NT2/D1 (cell line): ENCODE data around the gene LRFN2.

Source experiments
- DNase-seq: peaks from one replicate; pipeline ENCODE4 v3.0.0-alpha.2; 2011; ENCODE audit warnings: low read depth, low spot score
- H3K27me3 ChIP-seq: 2 replicates; pipeline ENCODE4 v1.6.0; 2011; ENCODE audit warnings: mild to moderate bottlenecking; ENCODE audit not compliant: insufficient read length, insufficient read depth
- H3K36me3 ChIP-seq: 2 replicates; pipeline ENCODE4 v1.6.1; 2011; ENCODE audit warnings: mild to moderate bottlenecking, low read length, mixed read lengths; ENCODE audit not compliant: insufficient read depth, insufficient read length
- H3K4me1 ChIP-seq: 2 replicates; pipeline ENCODE4 v1.5.1; 2011; ENCODE audit not compliant: insufficient read depth, insufficient read length
- H3K4me3 ChIP-seq: 2 replicates; pipeline ENCODE4 v1.5.1; 2011; ENCODE audit warnings: low read depth; ENCODE audit not compliant: insufficient read length
- H3K9ac ChIP-seq: 2 replicates; pipeline ENCODE4 v1.6.0; 2011; ENCODE audit warnings: low read depth; ENCODE audit not compliant: insufficient read length
- H3K9me3 ChIP-seq: 2 replicates; pipeline ENCODE4 v1.5.1; 2011; ENCODE audit warnings: mild to moderate bottlenecking, low read length; ENCODE audit not compliant: insufficient read depth
- SUZ12 ChIP-seq: IDR thresholded peaks from 2 replicates; pipeline ENCODE4 v1.6.1; 2011; ENCODE audit not compliant: insufficient read length, insufficient read depth; ENCODE audit errors: extremely low read depth
- YY1 ChIP-seq: IDR thresholded peaks from 2 replicates; pipeline ENCODE4 v1.6.1; 2011; ENCODE audit not compliant: insufficient read length, insufficient read depth
- ZNF274 ChIP-seq: IDR thresholded peaks from 2 replicates; pipeline ENCODE4 v1.6.1; 2011; ENCODE audit warnings: mild to moderate bottlenecking, low read depth, low read length

The LRFN2 gene

DNA sequence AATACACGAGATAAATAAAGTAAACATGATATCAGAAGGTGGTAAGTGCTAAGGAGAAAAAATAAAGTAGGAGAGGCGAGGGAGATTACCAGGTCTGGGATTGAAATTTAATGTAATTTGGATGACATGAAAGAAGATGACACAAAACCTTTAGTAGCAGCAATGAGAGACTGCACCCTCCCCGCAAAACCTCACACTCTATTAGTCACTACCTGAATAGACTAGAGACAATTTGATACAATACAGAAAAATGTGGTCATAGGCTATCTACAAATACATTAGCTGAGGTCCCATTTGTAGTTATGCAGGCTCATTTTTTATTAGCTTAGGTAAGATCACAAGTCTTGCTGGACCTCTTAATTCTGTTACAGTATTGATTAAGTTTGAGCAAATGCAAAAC, 125.5 kb downstream of the LRFN2 start:
- Histone ChIP-seq H3K9me3 (no peaks in the 10 kb centered on the region), H3K9ac (no peak overlapping the region), H3K4me3 (no peak overlapping the region), H3K27me3 (no peaks in the 10 kb centered on the region), H3K4me1 (no peaks in the 10 kb centered on the region), H3K36me3 (no peaks in the 10 kb centered on the region)
- no peak for DNase-seq
- no peak for TF ChIP-seq SUZ12
- no peak for TF ChIP-seq YY1
- TF ChIP-seq ZNF274 = no peak

DNA sequence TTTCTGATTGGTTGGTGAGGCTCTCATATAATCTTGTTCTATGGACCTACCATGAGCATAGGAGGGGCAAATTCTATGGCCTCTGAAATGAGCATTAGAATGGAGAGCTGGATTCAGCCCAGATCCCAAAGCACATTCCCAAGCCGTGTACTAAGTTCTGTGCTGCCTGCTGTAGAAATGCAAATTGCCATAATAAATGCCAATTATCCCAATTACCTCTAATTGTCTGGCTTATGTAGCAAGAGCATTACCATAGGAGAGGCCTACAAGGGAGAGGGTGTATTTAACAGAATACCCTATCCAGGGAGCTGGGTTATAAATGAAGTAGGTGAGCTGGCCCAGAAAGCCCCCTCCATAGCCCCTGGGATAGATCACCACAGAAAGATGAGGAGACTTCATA, 126.8 kb downstream of the LRFN2 start:
- no peak for DNase-seq
- TF ChIP-seq SUZ12 (no peak), YY1 (no peak), ZNF274 (no peak)
- Histone ChIP-seq H3K36me3 (no peaks in the 10 kb centered on the region), H3K27me3 (no peaks in the 10 kb centered on the region), H3K9ac (no peak overlapping the region), H3K4me1 (no peaks in the 10 kb centered on the region), H3K4me3 (no peak overlapping the region), H3K9me3 (no peaks in the 10 kb centered on the region)

DNA sequence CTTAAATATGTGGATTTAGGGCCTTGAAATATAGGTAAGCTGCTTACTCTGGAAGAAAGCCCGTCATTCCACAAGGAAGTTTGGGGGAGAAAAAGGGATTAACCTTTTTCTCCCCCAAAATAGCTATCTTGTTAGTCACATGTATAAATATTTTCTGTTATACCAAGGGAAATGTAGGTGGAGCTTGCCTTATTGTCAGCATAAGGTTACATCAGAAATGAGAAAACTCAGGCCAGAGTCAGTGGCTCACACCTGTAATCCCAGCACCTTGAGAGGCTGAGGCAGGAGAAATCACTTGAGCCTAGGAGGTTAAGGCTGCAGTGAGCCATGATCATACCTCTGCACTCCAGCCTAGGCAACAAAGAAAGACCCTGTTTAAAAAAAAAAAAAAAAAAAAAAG, 129.9 kb downstream of the LRFN2 start:
- Histone ChIP-seq H3K9me3 (no peaks in the 10 kb centered on the region), H3K4me3 (no peak overlapping the region), H3K27me3 (no peaks in the 10 kb centered on the region), H3K36me3 (no peaks in the 10 kb centered on the region), H3K4me1 (no peaks in the 10 kb centered on the region), H3K9ac (no peak overlapping the region)
- no peak for DNase-seq
- TF ChIP-seq ZNF274 = no peak
- no peak for TF ChIP-seq SUZ12
- TF ChIP-seq YY1 = no peak

DNA sequence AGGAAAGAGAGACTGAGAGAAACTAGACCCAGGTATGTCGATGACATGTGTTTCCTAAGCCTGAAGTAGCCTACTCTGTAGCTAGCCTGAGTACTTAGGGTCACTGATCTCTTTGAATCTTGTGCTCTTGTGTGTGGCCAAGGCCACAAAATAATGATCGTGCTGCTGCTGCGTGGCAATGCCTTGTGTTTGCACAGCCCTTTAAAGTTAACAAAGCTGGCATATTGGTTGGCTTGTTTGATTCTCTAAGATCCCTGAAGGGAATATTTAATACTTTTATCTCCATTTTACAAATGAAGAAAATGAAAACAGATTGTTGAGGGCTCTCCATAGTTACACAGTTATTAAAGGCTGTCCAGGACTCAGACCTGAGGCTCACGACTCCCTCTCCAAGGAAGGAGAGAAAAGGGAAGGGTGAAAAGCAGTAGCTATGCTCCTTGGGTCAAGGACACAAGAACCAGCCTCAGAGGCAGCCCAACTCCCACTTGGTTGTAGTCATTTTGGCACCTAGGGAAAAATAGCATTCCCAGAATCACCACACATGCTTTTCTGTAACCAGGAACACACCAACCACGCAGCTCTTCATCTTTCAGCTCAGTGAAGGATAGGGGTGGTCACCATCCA, 130.7 kb downstream of the LRFN2 start:
- Histone ChIP-seq H3K36me3 (no peaks in the 10 kb centered on the region), H3K9me3 (no peaks in the 10 kb centered on the region), H3K9ac (no peak overlapping the region), H3K27me3 (no peaks in the 10 kb centered on the region), H3K4me3 (no peak overlapping the region), H3K4me1 (no peaks in the 10 kb centered on the region)
- no peak for DNase-seq
- TF ChIP-seq YY1 (no peak), SUZ12 (no peak), ZNF274 (no peak)

DNA sequence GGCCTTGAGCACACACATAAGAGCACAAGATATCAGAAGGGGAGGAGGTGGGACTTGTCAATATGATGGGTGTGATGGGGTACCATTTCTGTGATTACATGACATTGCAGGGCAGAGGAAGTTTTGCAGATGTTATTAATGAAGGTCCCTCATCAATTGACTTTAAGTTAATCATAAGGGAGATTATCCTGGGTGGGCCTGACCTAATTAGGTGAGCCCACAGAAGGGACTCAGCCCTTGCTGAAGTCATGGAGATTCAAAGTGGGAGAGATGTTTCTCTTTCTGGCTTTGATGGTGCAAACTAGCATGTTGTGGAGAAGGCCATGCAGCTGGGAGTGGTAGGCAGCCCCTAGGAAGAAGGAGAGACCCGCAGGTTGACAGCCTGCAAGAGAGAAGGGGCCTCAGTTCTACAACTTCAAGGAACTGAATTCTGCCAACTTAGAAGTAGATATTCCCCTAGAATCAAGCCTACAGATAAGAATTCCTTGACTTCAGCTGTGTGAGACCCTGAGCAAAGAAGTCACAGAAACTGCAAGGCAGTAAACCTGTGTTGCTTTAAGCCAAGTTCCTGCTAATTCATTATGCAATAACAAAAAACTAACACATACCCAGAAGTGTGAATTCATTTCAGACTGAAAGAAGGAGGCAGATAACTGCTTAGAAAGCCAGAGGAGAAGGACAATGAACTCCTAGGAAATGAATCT, 131.3 kb downstream of the LRFN2 start:
- TF ChIP-seq ZNF274 (no peak), YY1 (no peak), SUZ12 (no peak)

DNA sequence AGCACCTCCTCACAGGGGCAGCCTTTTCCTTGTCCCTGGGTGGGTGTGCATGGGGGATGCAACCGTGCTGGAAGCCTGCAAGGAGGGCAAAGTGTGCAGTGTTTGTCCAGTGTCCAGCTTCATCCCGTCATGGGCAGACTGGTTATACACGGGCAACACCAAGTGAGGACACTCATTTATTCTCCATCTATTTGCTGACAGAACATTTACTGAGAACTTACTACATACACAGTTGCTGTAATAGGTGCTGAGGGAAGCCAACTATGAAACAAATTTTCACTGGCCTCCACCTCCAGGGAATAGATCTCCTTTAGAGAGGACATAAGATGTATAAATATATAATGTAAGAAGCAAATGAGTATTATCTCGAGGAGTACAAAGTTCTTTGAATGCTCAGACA, 136.7 kb downstream of the LRFN2 start:
- no peak for DNase-seq
- H3K9ac ChIP-seq = no peak overlapping the region
- H3K9me3 ChIP-seq = no peaks in the 10 kb centered on the region
- no peak overlapping the region for H3K4me3 ChIP-seq
- no peaks in the 10 kb centered on the region for H3K36me3 ChIP-seq
- H3K27me3 ChIP-seq = no peaks in the 10 kb centered on the region
- TF ChIP-seq SUZ12 (no peak), YY1 (no peak), ZNF274 (no peak)
- no peaks in the 10 kb centered on the region for H3K4me1 ChIP-seq

More for the DNA sequence above, 131.3 kb downstream of the LRFN2 start:
- Histone ChIP-seq H3K4me1 (no peaks in the 10 kb centered on the region), H3K27me3 (no peaks in the 10 kb centered on the region), H3K9ac (no peak overlapping the region), H3K36me3 (no peaks in the 10 kb centered on the region), H3K4me3 (no peak overlapping the region), H3K9me3 (no peaks in the 10 kb centered on the region)
- no peak for DNase-seq

DNA sequence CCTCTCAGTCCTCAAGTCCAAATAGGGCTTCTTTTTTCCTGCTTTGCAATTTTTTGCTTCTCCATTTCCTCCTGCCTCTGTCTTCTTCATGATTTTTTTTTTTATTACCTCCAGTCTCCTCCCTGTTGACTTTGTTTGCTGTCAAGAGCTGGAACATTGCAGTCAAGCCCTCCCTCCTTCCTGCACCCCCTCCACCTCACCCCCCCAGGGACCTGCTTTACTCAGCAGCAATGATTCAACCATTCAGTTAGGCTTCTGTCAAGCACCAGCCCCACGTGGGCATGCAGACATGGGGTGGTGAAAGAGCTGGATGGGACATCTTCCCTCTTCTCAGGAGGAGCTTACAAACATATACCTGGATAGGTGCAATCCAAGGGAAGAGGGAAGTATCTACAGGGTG, 142.4 kb downstream of the LRFN2 start:
- Histone ChIP-seq H3K36me3 (no peaks in the 10 kb centered on the region), H3K27me3 (no peaks in the 10 kb centered on the region), H3K4me3 (no peak overlapping the region), H3K9me3 (no peaks in the 10 kb centered on the region), H3K4me1 (peaks cover 1% of the 10 kb centered on the region), H3K9ac (no peak overlapping the region)
- TF ChIP-seq YY1 = no peak
- TF ChIP-seq ZNF274 = no peak
- TF ChIP-seq SUZ12 = no peak
- no peak for DNase-seq
